A549 (cell line): Measurements from ENCODE around the gene TPSAB1. TPM values are rescaled to one million over a fixed set of nuclear protein-coding genes. Genes with fewer than 3 reads are reported as not detected.

ENCODE experiments used
- ATAC-seq, 2 experiments: fragments of 200-7000 bp in 1 of 2; fragments of >200 bp in 1 of 2; cut with Nextera tagmentation in 1 of 2; cut with Tn5 transposase in 1 of 2; 3 replicates each; pipeline versions ENCODE4 v1.8.0 to v1.9.1; 2018 to 2020; ENCODE audit warnings: mild to moderate bottlenecking in 1 of 2, moderate library complexity in 1 of 2
- CTCF ChIA-PET: fragments of 300-600 bp; sonication (Branson Sonifier 250); formaldehyde crosslinking; extraction: SDS; loops from one replicate; lab custom pipeline; 2021; ENCODE audit warnings: antibody characterized with exemption, inconsistent platforms; lab: Yijun Ruan, JAX
- POLR2A ChIA-PET: fragments of 350-600 bp; formaldehyde crosslinking; extraction: SDS; loops from one replicate; lab custom pipeline; 2021; ENCODE audit warnings: antibody characterized with exemption, inconsistent platforms; lab: Yijun Ruan, JAX
- DNase-seq, 2 experiments: peaks; one replicate each; pipeline versions ENCODE4 v3.0.0 to v3.0.0-alpha.2; 2011 to 2016; ENCODE audit warnings: low read depth in 1 of 2, low spot score in 1 of 2
- FAIRE-seq: peaks from 2 replicates; lab custom pipeline; 2011; peaks lifted over from hg19 to GRCh38; lab: Jason Lieb, UNC
- H3K27ac ChIP-seq, 2 experiments: fragments of >200 bp; sonication (Bioruptor Twin); formaldehyde crosslinking; 3 replicates each; pipeline ENCODE4 v1.5.1; 2016 to 2017
- H3K4me1 ChIP-seq: fragments of >200 bp; sonication (Bioruptor Twin); formaldehyde crosslinking; 3 replicates; pipeline ENCODE4 v1.6.1; 2016
- H3K4me2 ChIP-seq: fragments of >200 bp; sonication (Bioruptor Twin); formaldehyde crosslinking; 3 replicates; pipeline ENCODE4 v1.6.1; 2016
- H3K4me3 ChIP-seq: fragments of >200 bp; sonication (Bioruptor Twin); formaldehyde crosslinking; 3 replicates; pipeline ENCODE4 v1.5.1; 2016
- H3K9me3 ChIP-seq: fragments of >200 bp; sonication (Bioruptor Twin); formaldehyde crosslinking; 3 replicates; pipeline ENCODE4 v1.6.1; 2016
- BHLHE40 ChIP-seq: IDR thresholded peaks from 2 replicates; pipeline ENCODE4 v1.6.1; 2012; ENCODE audit warnings: low read depth, low read length, inconsistent platforms
- CBX2 ChIP-seq: fragments of 200-600 bp; sonication (generic); IDR thresholded peaks from 2 replicates; pipeline ENCODE4 v1.6.1; 2016; ENCODE audit warnings: low read depth, mild to moderate bottlenecking, borderline replicate concordance
- CBX8 ChIP-seq: fragments of 200-600 bp; sonication (generic); IDR thresholded peaks from 2 replicates; pipeline ENCODE4 v1.6.1; 2016
- EHF ChIP-seq: fragments of 250-450 bp; sonication (Bioruptor Pico); IDR thresholded peaks from 2 replicates; pipeline ENCODE4 v1.5.0; 2020; ENCODE audit warnings: mild to moderate bottlenecking
- EHMT2 ChIP-seq: fragments of 200-600 bp; sonication (generic); IDR thresholded peaks from 2 replicates; pipeline ENCODE4 v1.6.1; 2016; ENCODE audit warnings: antibody characterized with exemption, low read depth, mild to moderate bottlenecking, moderate library complexity
- EP300 ChIP-seq, 2 experiments: fragments of >200 bp; sonication (Bioruptor Twin); formaldehyde crosslinking; IDR thresholded peaks; 2 replicates in 1 of 2; 3 replicates in 1 of 2; pipeline ENCODE4 v1.6.1; 2016 to 2017
- FOSL2 ChIP-seq, 2 experiments: fragments of 450-650 bp in 1 of 2; fragments of >200 bp in 1 of 2; sonication (Bioruptor Twin) in 1 of 2; formaldehyde crosslinking; IDR thresholded peaks; 2 replicates each; pipeline versions ENCODE4 v1.5.0 to v1.6.1; 2016 to 2020; ENCODE audit warnings: mild to moderate bottlenecking in 1 of 2, moderate library complexity in 1 of 2
- FOXS1 ChIP-seq: fragments of 250-450 bp; sonication (Bioruptor Pico); IDR thresholded peaks from 2 replicates; pipeline ENCODE4 v1.5.0; 2020; ENCODE audit warnings: mild to moderate bottlenecking, moderate library complexity
- HMGXB4 ChIP-seq: fragments of 250-450 bp; sonication (Bioruptor Pico); IDR thresholded peaks from 2 replicates; pipeline ENCODE4 v1.5.0; 2021; ENCODE audit warnings: mild to moderate bottlenecking, moderate library complexity, borderline replicate concordance
- JUNB ChIP-seq: fragments of >200 bp; sonication (Bioruptor Twin); formaldehyde crosslinking; IDR thresholded peaks from 2 replicates; pipeline ENCODE4 v1.6.1; 2016
- KDM1A ChIP-seq: fragments of 200-600 bp; sonication (generic); IDR thresholded peaks from 2 replicates; pipeline ENCODE4 v1.6.1; 2016; ENCODE audit warnings: low read depth, mild to moderate bottlenecking
- KDM5A ChIP-seq: fragments of 200-600 bp; sonication (generic); IDR thresholded peaks from 2 replicates; pipeline ENCODE4 v1.6.1; 2016; ENCODE audit warnings: antibody characterized with exemption, mild to moderate bottlenecking
- MAX ChIP-seq: IDR thresholded peaks from 2 replicates; pipeline ENCODE4 v1.6.1; 2012
- MAZ ChIP-seq: fragments of 150-350 bp; IDR thresholded peaks from 2 replicates; pipeline ENCODE4 v1.6.1; 2014; ENCODE audit warnings: antibody characterized with exemption, low read depth, low read length, borderline replicate concordance
- NR3C1 ChIP-seq: fragments of >200 bp; sonication (Bioruptor Twin); formaldehyde crosslinking; IDR thresholded peaks from 3 replicates; pipeline ENCODE4 v1.6.1; 2017
- PHF8 ChIP-seq: fragments of 200-600 bp; sonication (generic); IDR thresholded peaks from 2 replicates; pipeline ENCODE4 v1.6.1; 2016; ENCODE audit warnings: low read depth, mild to moderate bottlenecking, antibody characterized with exemption, moderate library complexity, borderline replicate concordance
- RARB ChIP-seq: fragments of 250-450 bp; sonication (Bioruptor Pico); IDR thresholded peaks from 2 replicates; pipeline ENCODE4 v1.8.0; 2021; ENCODE audit warnings: mild to moderate bottlenecking, moderate library complexity
- RNF2 ChIP-seq: fragments of 200-600 bp; sonication (generic); IDR thresholded peaks from 2 replicates; pipeline ENCODE4 v1.6.1; 2016; ENCODE audit warnings: low read depth, mild to moderate bottlenecking, antibody characterized with exemption, moderate library complexity, borderline replicate concordance
- SMC3 ChIP-seq: fragments of >200 bp; sonication (Bioruptor Twin); formaldehyde crosslinking; IDR thresholded peaks from 3 replicates; pipeline ENCODE4 v1.6.1; 2018; ENCODE audit warnings: inconsistent platforms
- SREBF2 ChIP-seq: fragments of 450-650 bp; IDR thresholded peaks from 2 replicates; pipeline ENCODE4 v1.6.1; 2014; ENCODE audit warnings: mild to moderate bottlenecking, moderate library complexity
- TP53 ChIP-seq: fragments of 250-450 bp; sonication (Bioruptor Pico); IDR thresholded peaks from 2 replicates; pipeline ENCODE4 v1.5.0; 2021; ENCODE audit warnings: mild to moderate bottlenecking, moderate library complexity
- USF2 ChIP-seq: fragments of 450-650 bp; IDR thresholded peaks from 2 replicates; pipeline ENCODE4 v1.6.1; 2014; ENCODE audit warnings: antibody characterized with exemption
- WGBS: methylation state at CpG from one replicate; pipeline ENCODE4 v1.1.6; 2017; ENCODE audit errors: missing lambda C conversion rate; 5-methylcytosine and 5-hydroxymethylcytosine counted together
- polyA plus RNA-seq, 4 experiments: library from polyadenylated mRNA; depleted of rRNA in 3 of 4; stranded (reverse); fragments of >200 nt; fragmentation: RNase III in 1 of 4; extraction: RNeasy Plus Mini Kit Qiagen cat#74134 plus additional on column Dnase treatment in 1 of 4; gene quantifications; 2 replicates in 3 of 4; 3 replicates in 1 of 4; pipeline ENCODE4 v1.2.3, GENCODE V29; 2011 to 2017
- TF ChIP-seq, protein P1 (sequence below): fragments of >200 bp; sonication (Bioruptor Twin); formaldehyde crosslinking; IDR thresholded peaks from 2 replicates; pipeline ENCODE4 v1.6.1; 2016
- TF ChIP-seq, protein P2 (sequence below): fragments of 150-350 bp; IDR thresholded peaks from 2 replicates; pipeline ENCODE4 v1.6.1; 2014; ENCODE audit warnings: low read depth, mild to moderate bottlenecking, low read length

The TPSAB1 gene
- polyA plus RNA-seq, 2 of the 4 experiments (the other 2 are of a cell fraction) = not detected

DNA sequence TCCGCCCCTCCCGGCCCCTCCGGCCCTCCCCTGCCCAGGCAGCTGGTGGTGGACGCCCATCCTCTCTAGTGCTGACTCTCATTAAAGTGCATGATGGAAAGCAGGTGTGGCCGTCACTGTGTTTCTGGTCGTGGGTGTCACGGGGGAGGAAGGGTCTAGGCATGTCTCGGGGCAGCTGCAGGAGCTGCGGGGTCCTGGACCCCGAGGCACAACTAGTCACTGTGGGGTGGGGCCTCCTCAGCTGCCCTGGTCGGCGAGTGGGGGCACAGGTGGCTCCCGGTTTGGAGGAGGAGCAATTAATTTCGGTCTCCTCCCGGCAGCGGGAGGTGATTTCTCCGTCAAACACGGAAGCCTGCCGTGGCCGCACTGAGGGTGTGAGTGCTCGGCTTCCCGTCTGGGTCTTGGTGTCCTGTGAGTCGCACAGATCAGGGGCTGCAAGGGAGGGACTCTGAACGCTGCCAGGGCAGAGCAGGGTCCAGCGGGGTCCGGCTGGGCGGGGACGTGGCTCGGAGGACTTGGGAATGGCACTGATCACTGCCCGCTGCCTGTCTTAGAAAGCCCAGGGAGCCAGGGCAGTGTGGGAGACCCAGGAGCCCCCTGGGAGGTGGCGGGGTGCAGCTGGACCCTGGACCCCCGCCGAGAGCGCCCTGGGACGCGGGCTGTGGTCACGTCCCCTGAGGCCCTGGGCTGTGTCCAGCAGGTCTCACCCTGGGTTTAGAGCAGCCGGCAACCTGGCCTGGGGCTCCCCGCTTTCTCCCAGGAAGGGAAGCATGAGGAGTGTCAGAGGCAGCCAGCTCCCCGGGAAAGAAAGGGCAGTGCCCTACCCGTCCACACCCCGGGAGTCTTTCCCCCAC lies 18.6 kb downstream of the TPSAB1 start (continued):
- no peak for TF ChIP-seq TP53 (CRISPR knock-in tag)
- TF ChIP-seq, all 56 proteins: peak for 0

GRCh38 chr16:1259760-1260068 lies 19.2 kb downstream of the TPSAB1 start:
- DNase-seq (no peak), ATAC-seq (peak in 1 of 2 experiments; percentile 3; a peak in 2 of 6 replicates), FAIRE-seq (no peak)
- Histone ChIP-seq H3K4me2 (no peak overlapping the region; the same call in 2 of the 3 replicates), H3K4me3 (no peak overlapping the region), H3K9me3 (no peaks in the 10 kb centered on the region), H3K4me1 (0 out of 3 replicates have a peak, but pooled peaks cover 5% of the 10 kb centered on the region), H3K27ac (no peak overlapping the region)
- CTCF ChIA-PET = no interaction called here
- POLR2A ChIA-PET = no interaction called here
- TF ChIP-seq SREBF2 = no peak
- TF ChIP-seq EP300 (IDR thresholded peaks at IDR 0.05) = no peak
- no peak for TF ChIP-seq RNF2
- TF ChIP-seq KDM1A = no peak
- no peak for TF ChIP-seq MAZ
- no peak for TF ChIP-seq RARB (CRISPR knock-in tag)
- no peak for TF ChIP-seq USF2
- WGBS = 58% methylated on average over 2 of the region's 11 CpGs

GRCh38 chr16:1260101-1260680 lies 19.7 kb downstream of the TPSAB1 start:
- CTCF ChIA-PET = no interaction called here
- 0 out of 3 replicates have a peak, but pooled peaks cover 5% of the 10 kb centered on the region for H3K4me1 ChIP-seq
- FAIRE-seq = no peak
- no peak overlapping the region for H3K4me3 ChIP-seq
- no peak overlapping the region for H3K27ac ChIP-seq
- TF ChIP-seq FOSL2 (IDR thresholded peaks at IDR 0.05) (no peak), FOSL2 (CRISPR knock-in tag; IDR thresholded peaks at IDR 0.05) (no peak)
- TF ChIP-seq, protein P1, sequence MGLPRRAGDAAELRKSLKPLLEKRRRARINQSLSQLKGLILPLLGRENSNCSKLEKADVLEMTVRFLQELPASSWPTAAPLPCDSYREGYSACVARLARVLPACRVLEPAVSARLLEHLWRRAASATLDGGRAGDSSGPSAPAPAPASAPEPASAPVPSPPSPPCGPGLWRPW = no peak
- TF ChIP-seq, all 56 proteins: peak for 0
- WGBS = 52% methylated on average over 28 of the region's 36 CpGs
- DNase-seq (no peak), ATAC-seq (no peak)
- no peaks in the 10 kb centered on the region for H3K9me3 ChIP-seq
- no peak overlapping the region for H3K4me2 ChIP-seq
- POLR2A ChIA-PET = no interaction called here

DNA sequence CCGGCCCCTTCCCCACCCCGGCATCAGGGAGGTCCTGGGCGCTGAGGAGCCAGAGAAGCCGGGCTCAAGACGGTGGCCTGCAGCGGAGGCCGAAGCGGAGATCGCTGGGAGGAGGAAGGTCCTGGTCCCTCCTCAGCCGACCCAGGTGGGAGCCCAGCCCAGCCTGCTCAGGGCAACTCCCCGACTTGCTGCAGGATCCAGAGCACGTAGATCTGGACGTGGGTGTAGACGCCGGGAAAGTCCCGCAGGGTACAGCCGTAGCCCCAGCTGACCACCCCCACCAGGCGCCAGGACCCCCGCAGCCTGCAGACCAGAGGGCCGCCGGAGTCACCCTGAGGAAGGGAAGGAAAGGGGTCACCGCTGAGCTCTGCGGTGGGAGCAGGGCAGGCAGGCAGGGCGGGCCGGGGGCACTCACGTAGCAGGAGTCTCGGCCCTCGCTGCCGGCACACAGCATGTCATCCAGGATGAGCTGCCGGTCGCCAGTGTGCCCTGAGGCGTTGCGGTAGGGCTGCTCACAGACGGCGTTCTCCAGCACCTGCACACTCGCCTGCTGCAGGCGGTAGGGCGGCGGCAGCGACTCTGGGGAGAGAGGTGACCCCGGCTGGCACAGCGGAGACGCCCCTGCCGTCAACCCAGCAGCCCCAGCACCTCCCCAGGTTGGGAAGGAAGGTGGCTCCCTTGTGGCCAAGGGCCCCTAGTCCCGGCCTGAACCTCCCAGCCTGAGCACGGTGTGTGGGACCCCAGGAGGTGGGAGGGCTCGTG lies 20.8 kb downstream of the TPSAB1 start:
- ChIA-PET POLR2A (no interaction called here), CTCF (interaction anchor here (0.7 to 1.9 kb wide), 3 partner anchors 12 to 91 kb away, joined by 3 to 5 read pairs (median 4); no protein-coding TSS in a partner anchor)
- DNase-seq (no peak), ATAC-seq (peak in 1 of 2 experiments; percentile 17; a peak in 3 of 6 replicates), FAIRE-seq (no peak)
- H3K9me3 ChIP-seq = no peaks in the 10 kb centered on the region
- no peak overlapping the region for H3K27ac ChIP-seq
- H3K4me2 ChIP-seq = no peak overlapping the region
- 0 out of 3 replicates have a peak, but pooled peaks cover 5% of the 10 kb centered on the region for H3K4me1 ChIP-seq
- 27% methylated on average over 28 of the region's 47 CpGs for WGBS
- H3K4me3 ChIP-seq = no peak overlapping the region
- no peak for TF ChIP-seq BHLHE40
- no peak for TF ChIP-seq NR3C1
- no peak for TF ChIP-seq MAZ
- TF ChIP-seq EHF (CRISPR knock-in tag) = no peak
- TF ChIP-seq, protein P2, sequence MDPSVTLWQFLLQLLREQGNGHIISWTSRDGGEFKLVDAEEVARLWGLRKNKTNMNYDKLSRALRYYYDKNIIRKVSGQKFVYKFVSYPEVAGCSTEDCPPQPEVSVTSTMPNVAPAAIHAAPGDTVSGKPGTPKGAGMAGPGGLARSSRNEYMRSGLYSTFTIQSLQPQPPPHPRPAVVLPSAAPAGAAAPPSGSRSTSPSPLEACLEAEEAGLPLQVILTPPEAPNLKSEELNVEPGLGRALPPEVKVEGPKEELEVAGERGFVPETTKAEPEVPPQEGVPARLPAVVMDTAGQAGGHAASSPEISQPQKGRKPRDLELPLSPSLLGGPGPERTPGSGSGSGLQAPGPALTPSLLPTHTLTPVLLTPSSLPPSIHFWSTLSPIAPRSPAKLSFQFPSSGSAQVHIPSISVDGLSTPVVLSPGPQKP = no peak
- no peak for TF ChIP-seq RARB (CRISPR knock-in tag)
- no peak for TF ChIP-seq PHF8
- no peak for TF ChIP-seq HMGXB4 (CRISPR knock-in tag)
- no peak for TF ChIP-seq FOXS1 (CRISPR knock-in tag)
- no peak for TF ChIP-seq SMC3
- TF ChIP-seq KDM5A = no peak
- no peak for TF ChIP-seq JUNB
- TF ChIP-seq, protein P1 = no peak
- no peak for TF ChIP-seq EHMT2
- TF ChIP-seq CBX2 = no peak
- no peak for TF ChIP-seq CBX8
- TF ChIP-seq MAX = no peak
